H9 (cell line): ENCODE results near the gene ARPC2. TPM values are rescaled to one million over a fixed set of nuclear protein-coding genes. Genes with fewer than 3 reads are reported as not detected.

ENCODE experiments used
- DNase-seq: peaks from one replicate; pipeline ENCODE4 v3.0.0-alpha.2; 2017
- H2AFZ ChIP-seq: one replicate; pipeline ENCODE4 v1.6.1; 2013; ENCODE audit warnings: mild to moderate bottlenecking, low read length, control low read depth, moderate library complexity
- H2AK5ac ChIP-seq: 2 replicates; pipeline ENCODE4 v1.6.1; 2013; ENCODE audit warnings: low read length, control low read depth, mixed read lengths; ENCODE audit not compliant: insufficient read length
- H2BK120ac ChIP-seq: one replicate; pipeline ENCODE4 v1.6.1; 2013; ENCODE audit warnings: low read depth, mild to moderate bottlenecking, low read length, control low read depth, inconsistent platforms; ENCODE audit not compliant: poor library complexity, severe bottlenecking
- H2BK12ac ChIP-seq: 2 replicates; pipeline ENCODE4 v1.6.1; 2013; ENCODE audit warnings: low read length, control low read depth, mixed read lengths, low read depth; ENCODE audit not compliant: insufficient read length
- H2BK15ac ChIP-seq: 2 replicates; pipeline ENCODE4 v1.6.1; 2013; ENCODE audit warnings: low read depth, low read length, control low read depth
- H2BK20ac ChIP-seq: one replicate; pipeline ENCODE4 v1.6.1; 2013; ENCODE audit warnings: low read depth, mild to moderate bottlenecking, low read length, control low read depth, inconsistent platforms; ENCODE audit not compliant: poor library complexity, severe bottlenecking
- H2BK5ac ChIP-seq: 2 replicates; pipeline ENCODE4 v1.6.1; 2013; ENCODE audit warnings: low read length, control low read depth, mixed read lengths; ENCODE audit not compliant: insufficient read length
- H3K14ac ChIP-seq: 2 replicates; pipeline ENCODE4 v1.6.1; 2013; ENCODE audit warnings: low read length, control low read depth; ENCODE audit not compliant: insufficient read depth
- H3K18ac ChIP-seq: 2 replicates; pipeline ENCODE4 v1.6.1; 2013; ENCODE audit warnings: low read depth, mild to moderate bottlenecking, mixed read lengths, low read length, control low read depth; ENCODE audit not compliant: insufficient read length
- H3K23ac ChIP-seq: 2 replicates; pipeline ENCODE4 v1.6.1; 2013; ENCODE audit warnings: low read length, control low read depth, mixed read lengths, low read depth; ENCODE audit not compliant: insufficient read length
- H3K23me2 ChIP-seq: 2 replicates; pipeline ENCODE4 v1.6.1; 2013; ENCODE audit warnings: low read depth, mild to moderate bottlenecking, mixed read lengths, low read length, control low read depth; ENCODE audit not compliant: insufficient read length, poor library complexity, severe bottlenecking
- H3K27ac ChIP-seq: 2 replicates; pipeline ENCODE4 v1.5.1; 2013; ENCODE audit warnings: low read length, control low read depth, mixed read lengths, low read depth; ENCODE audit not compliant: insufficient read length
- H3K27me3 ChIP-seq: 2 replicates; pipeline ENCODE4 v1.6.1; 2013; ENCODE audit warnings: low read length, control low read depth, inconsistent platforms; ENCODE audit not compliant: insufficient read depth
- H3K4ac ChIP-seq: 2 replicates; pipeline ENCODE4 v1.6.1; 2013; ENCODE audit warnings: low read depth, mild to moderate bottlenecking, control low read depth, inconsistent platforms, low read length, moderate library complexity
- H3K4me1 ChIP-seq: 2 replicates; pipeline ENCODE4 v1.6.1; 2013; ENCODE audit warnings: low read length, control low read depth, inconsistent platforms; ENCODE audit not compliant: insufficient read depth
- H3K4me2 ChIP-seq: 2 replicates; pipeline ENCODE4 v1.6.1; 2013; ENCODE audit warnings: low read length, control low read depth, mixed read lengths; ENCODE audit not compliant: insufficient read length, insufficient read depth
- H3K56ac ChIP-seq: 2 replicates; pipeline ENCODE4 v1.6.1; 2013; ENCODE audit warnings: low read depth, mild to moderate bottlenecking, mixed read lengths, low read length, control low read depth; ENCODE audit not compliant: insufficient read length
- H3K79me1 ChIP-seq: 2 replicates; pipeline ENCODE4 v1.6.1; 2013; ENCODE audit warnings: low read depth, mild to moderate bottlenecking, moderate library complexity, low read length, control low read depth, inconsistent platforms; ENCODE audit not compliant: insufficient read depth, poor library complexity, severe bottlenecking
- H3K79me2 ChIP-seq: 2 replicates; pipeline ENCODE4 v1.6.1; 2013; ENCODE audit warnings: low read length, control low read depth, inconsistent platforms; ENCODE audit not compliant: insufficient read depth
- H3K9ac ChIP-seq: 2 replicates; pipeline ENCODE4 v1.6.1; 2013; ENCODE audit warnings: low read length, control low read depth, mixed read lengths; ENCODE audit not compliant: insufficient read length; ENCODE audit errors: extremely low read depth
- H3K9me3 ChIP-seq: one replicate; pipeline ENCODE4 v1.6.1; 2013; ENCODE audit warnings: low read depth, low read length, inconsistent platforms; ENCODE audit not compliant: control insufficient read depth
- H3T11ph ChIP-seq: one replicate; pipeline ENCODE4 v1.6.1; 2013; ENCODE audit warnings: mild to moderate bottlenecking, low read length, control low read depth, inconsistent platforms
- H4K20me1 ChIP-seq: one replicate; pipeline ENCODE4 v1.6.1; 2013; ENCODE audit not compliant: control insufficient read depth, insufficient read length, insufficient read depth
- H4K5ac ChIP-seq: 2 replicates; pipeline ENCODE4 v1.6.1; 2013; ENCODE audit warnings: low read depth, mild to moderate bottlenecking, mixed read lengths, low read length, control low read depth; ENCODE audit not compliant: insufficient read length
- H4K8ac ChIP-seq: replicated peaks from 2 replicates; pipeline ENCODE4 v1.6.1; 2013; ENCODE audit warnings: low read length, control low read depth, mixed read lengths, low read depth; ENCODE audit not compliant: insufficient read length
- H4K91ac ChIP-seq: 2 replicates; pipeline ENCODE4 v1.6.1; 2013; ENCODE audit warnings: low read depth, mild to moderate bottlenecking, moderate library complexity, mixed read lengths, low read length, control low read depth; ENCODE audit not compliant: insufficient read length
- H3K27ac Mint-ChIP-seq, 3 experiments: 2 replicates in 2 of 3; 3 replicates in 1 of 3; pipeline ENCODE4 v1.8.0; 2020 to 2021; ENCODE audit warnings: mixed read lengths in 3 of 3, mild to moderate bottlenecking in 1 of 3, moderate library complexity in 1 of 3
- H3K27me3 Mint-ChIP-seq: 2 replicates; pipeline ENCODE4 v1.8.0; 2021; ENCODE audit warnings: low read depth, mild to moderate bottlenecking, moderate library complexity, mixed read lengths
- H3K36me3 Mint-ChIP-seq, 3 experiments: 2 replicates in 2 of 3; 3 replicates in 1 of 3; pipeline ENCODE4 v1.8.0; 2020 to 2021; ENCODE audit warnings: low read depth in 3 of 3, mixed read lengths in 3 of 3; ENCODE audit not compliant: insufficient read depth in 1 of 3
- H3K4me1 Mint-ChIP-seq, 2 experiments: 2 replicates each; pipeline ENCODE4 v1.8.0; 2020; ENCODE audit warnings: mixed read lengths in 2 of 2
- H3K4me3 Mint-ChIP-seq, 2 experiments: 2 replicates in 1 of 2; 3 replicates in 1 of 2; pipeline ENCODE4 v1.8.0; 2020 to 2021; ENCODE audit warnings: mild to moderate bottlenecking in 2 of 2, mixed read lengths in 2 of 2, moderate library complexity in 1 of 2
- H3K9me3 Mint-ChIP-seq, 2 experiments: 2 replicates in 1 of 2; 3 replicates in 1 of 2; pipeline ENCODE4 v1.8.0; 2020; ENCODE audit warnings: mild to moderate bottlenecking in 2 of 2, mixed read lengths in 2 of 2, moderate library complexity in 1 of 2
- WGBS: extraction: QIAGEN DNeasy Blood & Tissue Kit; methylation state at CpG from one replicate; pipeline ENCODE4 v1.1.7; 2013; ENCODE audit warnings: missing lambda C conversion rate, low lambda C conversion rate, mixed read lengths; ENCODE audit not compliant: insufficient read length; ENCODE audit errors: extremely low coverage; 5-methylcytosine and 5-hydroxymethylcytosine counted together
- total RNA-seq: library from RNA; stranded (reverse); gene quantifications from 2 replicates; pipeline ENCODE4 v1.2.1, GENCODE V29; 2021
- TF ChIP-seq, protein P1 (sequence below): fragments of 200-600 bp; sonication (generic); conservative IDR thresholded peaks from 3 replicates; pipeline ENCODE4 v1.8.0; 2021; ENCODE audit warnings: antibody characterized with exemption, mild to moderate bottlenecking

Gene ARPC2
- total RNA-seq, 1 experiment from 2014 or later, result 197 TPM

DNA sequence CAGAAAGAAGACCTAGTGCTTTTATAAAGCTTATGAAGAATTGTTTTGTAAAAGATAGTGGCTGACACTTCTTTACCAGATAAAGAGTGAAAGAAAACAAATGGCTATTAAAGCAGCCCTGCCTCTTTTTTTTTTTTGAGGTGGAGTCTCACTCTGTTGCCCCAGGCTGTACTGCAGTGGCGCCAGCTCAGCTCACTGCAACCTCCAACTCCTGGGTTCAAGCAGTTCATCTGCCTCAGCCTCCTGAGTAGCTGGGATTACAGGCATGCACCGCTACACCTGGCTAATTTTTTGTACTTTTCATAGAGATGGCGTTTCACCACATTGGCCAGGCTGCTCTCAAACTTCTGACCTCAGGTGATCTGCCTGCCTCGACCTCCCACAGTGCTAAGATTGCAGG is 12.9 kb downstream of the ARPC2 start:
- Histone ChIP-seq H2BK12ac (no peak overlapping the region), H4K5ac (no peak overlapping the region), H3K79me1 (peaks cover 2% of the 10 kb centered on the region), H3K56ac (no peak overlapping the region), H2BK5ac (no peak overlapping the region), H3K79me2 (peaks cover 2% of the 10 kb centered on the region; the same call in 1 of the 2 replicates), H3K4me1 (no peaks in the 10 kb centered on the region), H2AK5ac (no peak overlapping the region), H3K14ac (no peak overlapping the region), H2BK120ac (no peak overlapping the region), H3K9ac (no peak overlapping the region), H3K4me2 (no peak overlapping the region), H4K20me1 (no peaks in the 10 kb centered on the region), H4K8ac (no peak overlapping the region), H4K91ac (no peak overlapping the region), H2BK20ac (no peak overlapping the region), H2BK15ac (no peak overlapping the region), H3K23me2 (no peaks in the 10 kb centered on the region), H3K18ac (no peak overlapping the region), H3K27me3 (no peaks in the 10 kb centered on the region), H3K9me3 (no peaks in the 10 kb centered on the region), H3T11ph (no peak overlapping the region), H2AFZ (no peak overlapping the region), H3K27ac (no peak overlapping the region), H3K23ac (no peak overlapping the region), H3K4ac (no peak overlapping the region)
- Mint-ChIP-seq H3K4me3 (no peak overlapping the region), H3K27ac (no peak overlapping the region), H3K4me1 (no peaks in the 10 kb centered on the region), H3K27me3 (no peaks in the 10 kb centered on the region), H3K36me3 (peaks cover 44 to 90% (median 82%) of the 10 kb centered on the region in 3 experiments), H3K9me3 (no peaks in the 10 kb centered on the region)
- TF ChIP-seq, protein P1, sequence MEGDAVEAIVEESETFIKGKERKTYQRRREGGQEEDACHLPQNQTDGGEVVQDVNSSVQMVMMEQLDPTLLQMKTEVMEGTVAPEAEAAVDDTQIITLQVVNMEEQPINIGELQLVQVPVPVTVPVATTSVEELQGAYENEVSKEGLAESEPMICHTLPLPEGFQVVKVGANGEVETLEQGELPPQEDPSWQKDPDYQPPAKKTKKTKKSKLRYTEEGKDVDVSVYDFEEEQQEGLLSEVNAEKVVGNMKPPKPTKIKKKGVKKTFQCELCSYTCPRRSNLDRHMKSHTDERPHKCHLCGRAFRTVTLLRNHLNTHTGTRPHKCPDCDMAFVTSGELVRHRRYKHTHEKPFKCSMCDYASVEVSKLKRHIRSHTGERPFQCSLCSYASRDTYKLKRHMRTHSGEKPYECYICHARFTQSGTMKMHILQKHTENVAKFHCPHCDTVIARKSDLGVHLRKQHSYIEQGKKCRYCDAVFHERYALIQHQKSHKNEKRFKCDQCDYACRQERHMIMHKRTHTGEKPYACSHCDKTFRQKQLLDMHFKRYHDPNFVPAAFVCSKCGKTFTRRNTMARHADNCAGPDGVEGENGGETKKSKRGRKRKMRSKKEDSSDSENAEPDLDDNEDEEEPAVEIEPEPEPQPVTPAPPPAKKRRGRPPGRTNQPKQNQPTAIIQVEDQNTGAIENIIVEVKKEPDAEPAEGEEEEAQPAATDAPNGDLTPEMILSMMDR, result no peak
- no peak for DNase-seq
- WGBS, result no CpG with 5 or more reads among the region's 4 CpGs
